Mesendoderm (in vitro differentiated cells): Measurements from ENCODE around the gene SPTAN1.

Experiments
- DNase-seq: peaks from one replicate; pipeline ENCODE4 v3.0.0; 2013
- H2AK5ac ChIP-seq: 2 replicates; pipeline ENCODE4 v1.6.1; 2013; ENCODE audit warnings: low read length, inconsistent platforms
- H2BK120ac ChIP-seq: 2 replicates; pipeline ENCODE4 v1.6.1; 2013; ENCODE audit warnings: low read depth, mild to moderate bottlenecking, low read length, moderate library complexity, mixed read lengths
- H2BK15ac ChIP-seq: replicated peaks from 2 replicates; pipeline ENCODE4 v1.6.1; 2013; ENCODE audit warnings: low read depth, mild to moderate bottlenecking, moderate library complexity
- H2BK5ac ChIP-seq: 2 replicates; pipeline ENCODE4 v1.6.1; 2013; ENCODE audit warnings: low read length, inconsistent platforms
- H3K18ac ChIP-seq: 2 replicates; pipeline ENCODE4 v1.6.1; 2013; ENCODE audit warnings: mild to moderate bottlenecking, low read length, mixed read lengths
- H3K23ac ChIP-seq: one replicate; pipeline ENCODE4 v1.6.1; 2013; ENCODE audit warnings: low read length
- H3K27ac ChIP-seq: 2 replicates; pipeline ENCODE4 v1.5.1; 2013; ENCODE audit warnings: low read depth, mild to moderate bottlenecking, inconsistent platforms, low read length, moderate library complexity
- H3K27me3 ChIP-seq: 2 replicates; pipeline ENCODE4 v1.6.1; 2013; ENCODE audit warnings: low read length, control low read depth, mild to moderate bottlenecking, inconsistent platforms; ENCODE audit not compliant: insufficient read depth, poor library complexity
- H3K36me3 ChIP-seq: 2 replicates; pipeline ENCODE4 v1.6.1; 2013; ENCODE audit warnings: low read length, inconsistent platforms; ENCODE audit not compliant: control insufficient read depth, insufficient read depth
- H3K4ac ChIP-seq: one replicate; pipeline ENCODE4 v1.6.1; 2013; ENCODE audit warnings: low read depth, mild to moderate bottlenecking, low read length, moderate library complexity
- H3K4me1 ChIP-seq: 2 replicates; pipeline ENCODE4 v1.6.1; 2013; ENCODE audit warnings: low read depth, low read length, inconsistent platforms; ENCODE audit not compliant: control insufficient read depth
- H3K4me2 ChIP-seq: 2 replicates; pipeline ENCODE4 v1.6.1; 2013; ENCODE audit warnings: low read length
- H3K4me3 ChIP-seq: 2 replicates; pipeline ENCODE4 v1.5.1; 2013; ENCODE audit warnings: mild to moderate bottlenecking, low read length
- H3K56ac ChIP-seq: one replicate; pipeline ENCODE4 v1.6.1; 2013; ENCODE audit warnings: low read length
- H3K79me1 ChIP-seq: 2 replicates; pipeline ENCODE4 v1.6.1; 2013; ENCODE audit warnings: low read length, inconsistent platforms
- H3K79me2 ChIP-seq: 2 replicates; pipeline ENCODE4 v1.6.1; 2013; ENCODE audit warnings: mild to moderate bottlenecking, low read length; ENCODE audit not compliant: control insufficient read depth, insufficient read depth
- H3K9ac ChIP-seq: 2 replicates; pipeline ENCODE4 v1.6.1; 2013; ENCODE audit warnings: low read length, inconsistent platforms
- H4K5ac ChIP-seq: one replicate; pipeline ENCODE4 v1.6.1; 2013; ENCODE audit warnings: low read length
- H4K8ac ChIP-seq: one replicate; pipeline ENCODE4 v1.6.1; 2013; ENCODE audit warnings: low read depth, mild to moderate bottlenecking, control low read depth, low read length, moderate library complexity
- WGBS: extraction: QIAGEN DNeasy Blood & Tissue Kit; methylation state at CpG from one replicate; pipeline ENCODE4 v1.1.7; 2013; ENCODE audit warnings: low lambda C conversion rate, missing lambda C conversion rate; ENCODE audit not compliant: insufficient coverage; ENCODE audit errors: extremely low coverage; 5-methylcytosine and 5-hydroxymethylcytosine counted together

SPTAN1 gene

DNA sequence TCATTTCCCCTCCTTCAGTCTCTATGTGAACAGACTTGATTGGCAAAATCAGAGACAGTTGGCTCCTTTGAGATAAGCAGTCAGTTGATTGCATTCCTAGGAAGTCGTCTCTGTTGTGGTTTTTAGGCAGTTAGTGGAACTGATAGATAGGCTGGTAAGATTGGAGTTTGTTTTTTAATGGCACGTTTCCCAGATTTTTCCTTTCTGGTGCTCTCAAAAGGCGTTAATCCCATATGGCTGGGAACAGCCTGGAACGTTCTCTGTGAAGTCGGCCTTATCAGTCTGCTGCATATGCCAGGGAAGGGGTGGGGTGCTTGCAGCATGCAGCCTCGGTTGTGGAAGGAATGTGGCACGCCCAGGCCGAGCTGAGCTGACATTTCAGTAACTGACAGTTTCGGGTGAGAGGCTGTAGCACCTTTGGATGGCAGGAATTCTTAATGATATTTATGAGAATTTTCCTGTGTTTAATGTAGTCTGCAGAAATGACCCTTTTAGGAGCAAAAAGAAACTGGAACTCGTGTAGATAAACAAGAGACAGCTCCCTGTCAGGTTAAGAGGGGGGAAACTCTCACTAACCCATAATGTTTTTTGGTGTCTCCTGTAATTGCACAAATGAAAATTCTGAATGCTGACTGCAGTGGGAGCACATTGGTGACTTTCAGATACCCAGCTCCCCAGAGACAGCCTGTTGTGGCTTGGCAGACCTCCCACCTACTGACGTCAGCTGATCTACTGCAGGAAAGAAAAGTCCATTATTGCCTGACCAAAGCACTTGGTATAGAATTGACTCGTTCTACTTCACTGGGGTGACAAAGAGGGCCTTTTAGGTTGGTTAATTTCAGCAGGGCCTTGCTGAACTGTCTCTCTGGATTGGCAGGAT, 6.3 kb downstream of the SPTAN1 start:
- Histone ChIP-seq H3K27me3 (no peaks in the 10 kb centered on the region), H3K27ac (no peak overlapping the region), H4K5ac (no peak overlapping the region), H3K79me1 (peaks cover 10% of the 10 kb centered on the region), H3K56ac (peak overlapping the region; percentile 57), H3K23ac (no peak overlapping the region), H2BK15ac (no peak overlapping the region), H3K36me3 (no peaks in the 10 kb centered on the region), H2BK120ac (no peak overlapping the region), H4K8ac (no peak overlapping the region), H3K79me2 (peaks cover 65% of the 10 kb centered on the region), H2AK5ac (no peak overlapping the region), H2BK5ac (no peak overlapping the region), H3K4me1 (peaks cover 16% of the 10 kb centered on the region), H3K4ac (no peak overlapping the region), H3K4me3 (no peak overlapping the region), H3K4me2 (no peak overlapping the region), H3K18ac (peak overlapping the region; percentile 11), H3K9ac (peak overlapping the region; percentile 11)
- no CpG with 5 or more reads among the region's 12 CpGs for WGBS
- peak; percentile 97 for DNase-seq

DNA sequence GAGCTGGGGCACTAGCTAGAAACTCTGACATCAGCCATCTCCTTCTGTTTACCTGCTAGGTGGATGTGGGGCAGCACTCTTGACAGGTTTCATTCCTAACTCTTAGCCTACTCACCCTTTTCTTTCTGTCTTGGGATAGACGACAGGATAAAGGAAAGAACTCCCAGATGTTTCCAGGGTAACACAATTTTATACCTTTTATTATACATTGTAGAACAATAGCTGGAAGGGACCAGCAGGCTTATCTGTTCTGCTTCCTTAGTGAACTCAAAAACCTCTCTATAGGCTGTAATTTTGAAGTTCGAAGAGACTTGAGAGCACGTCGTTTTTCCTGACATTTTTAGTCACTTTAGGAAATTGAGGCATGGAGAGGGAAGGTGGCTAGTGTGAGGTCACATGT, 13.2 kb downstream of the SPTAN1 start:
- Histone ChIP-seq H3K23ac (no peak overlapping the region), H3K18ac (no peak overlapping the region), H2BK15ac (no peak overlapping the region), H3K56ac (no peak overlapping the region), H3K4me2 (no peak overlapping the region), H4K5ac (no peak overlapping the region), H3K4me1 (no peaks in the 10 kb centered on the region), H3K4me3 (no peak overlapping the region), H3K27ac (no peak overlapping the region), H3K36me3 (peaks cover 5% of the 10 kb centered on the region), H2BK120ac (no peak overlapping the region), H3K79me2 (peaks cover 34% of the 10 kb centered on the region), H2BK5ac (no peak overlapping the region), H3K9ac (no peak overlapping the region), H3K27me3 (no peaks in the 10 kb centered on the region), H3K4ac (no peak overlapping the region), H4K8ac (no peak overlapping the region), H2AK5ac (no peak overlapping the region), H3K79me1 (peaks cover 13% of the 10 kb centered on the region)
- no peak for DNase-seq
- WGBS, result no CpG with 5 or more reads among the region's 4 CpGs

DNA sequence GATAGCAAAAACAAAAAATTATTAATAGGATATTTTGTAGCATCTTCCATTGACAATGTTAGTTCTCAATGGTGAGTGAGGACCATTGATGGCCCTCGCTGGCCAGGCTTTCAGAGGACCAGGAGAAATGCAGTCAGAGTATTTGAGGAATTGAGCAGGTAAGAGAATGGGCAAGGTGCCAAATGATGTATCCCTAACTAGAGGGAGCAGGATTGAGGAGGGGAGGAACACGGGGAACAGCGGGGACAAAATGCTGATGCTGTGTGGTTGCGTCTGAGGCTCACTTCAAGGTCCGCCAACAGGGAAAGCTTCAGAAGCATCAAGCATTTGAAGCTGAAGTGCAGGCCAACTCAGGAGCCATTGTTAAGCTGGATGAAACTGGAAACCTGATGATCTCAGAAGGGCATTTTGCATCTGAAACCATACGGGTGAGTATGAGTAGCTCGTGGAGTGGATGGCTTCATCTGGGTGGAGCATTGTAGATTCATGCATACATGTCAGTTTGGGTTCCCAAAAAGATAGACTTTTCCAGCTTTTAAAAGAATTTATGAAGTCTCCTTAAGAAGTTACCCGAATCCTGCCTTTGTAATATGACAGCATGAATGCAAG, 16.2 kb downstream of the SPTAN1 start:
- no peak overlapping the region for H3K18ac ChIP-seq
- peaks cover 17% of the 10 kb centered on the region for H3K79me2 ChIP-seq
- H3K4me1 ChIP-seq, result no peaks in the 10 kb centered on the region
- H3K4ac ChIP-seq, result no peak overlapping the region
- H3K27ac ChIP-seq, result no peak overlapping the region
- H4K5ac ChIP-seq, result no peak overlapping the region
- no peak overlapping the region for H4K8ac ChIP-seq
- no peak overlapping the region for H3K4me3 ChIP-seq
- no peak overlapping the region for H2BK5ac ChIP-seq
- H3K36me3 ChIP-seq, result peaks cover 10% of the 10 kb centered on the region
- no peak overlapping the region for H3K23ac ChIP-seq
- H3K56ac ChIP-seq, result no peak overlapping the region
- H3K9ac ChIP-seq, result no peak overlapping the region
- H3K27me3 ChIP-seq, result no peaks in the 10 kb centered on the region
- DNase-seq, result no peak
- no peak overlapping the region for H3K4me2 ChIP-seq
- H3K79me1 ChIP-seq, result peaks cover 12% of the 10 kb centered on the region
- no CpG with 5 or more reads among the region's 8 CpGs for WGBS
- no peak overlapping the region for H2BK120ac ChIP-seq
- H2BK15ac ChIP-seq, result no peak overlapping the region
- H2AK5ac ChIP-seq, result no peak overlapping the region

DNA sequence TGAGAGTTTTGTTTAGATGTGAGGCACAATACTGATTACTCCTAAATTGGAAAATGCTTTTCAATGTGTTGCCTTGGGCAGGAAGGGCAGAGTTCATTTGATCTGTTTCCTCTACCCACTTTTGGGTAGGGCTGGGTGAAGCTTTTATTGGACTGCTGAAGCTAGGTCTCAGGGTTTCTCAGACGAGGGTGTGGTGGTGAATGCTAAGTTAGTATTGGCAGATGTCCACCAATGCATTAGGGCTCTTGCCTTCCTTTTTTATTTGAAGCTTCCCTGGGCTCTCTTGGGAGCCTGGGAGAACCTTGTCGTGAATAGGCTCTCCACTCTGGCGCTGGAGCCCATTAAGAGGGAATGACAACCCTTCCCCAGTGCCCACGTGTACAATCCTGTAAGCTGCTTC, 23.1 kb downstream of the SPTAN1 start:
- no peak overlapping the region for H2AK5ac ChIP-seq

DNA sequence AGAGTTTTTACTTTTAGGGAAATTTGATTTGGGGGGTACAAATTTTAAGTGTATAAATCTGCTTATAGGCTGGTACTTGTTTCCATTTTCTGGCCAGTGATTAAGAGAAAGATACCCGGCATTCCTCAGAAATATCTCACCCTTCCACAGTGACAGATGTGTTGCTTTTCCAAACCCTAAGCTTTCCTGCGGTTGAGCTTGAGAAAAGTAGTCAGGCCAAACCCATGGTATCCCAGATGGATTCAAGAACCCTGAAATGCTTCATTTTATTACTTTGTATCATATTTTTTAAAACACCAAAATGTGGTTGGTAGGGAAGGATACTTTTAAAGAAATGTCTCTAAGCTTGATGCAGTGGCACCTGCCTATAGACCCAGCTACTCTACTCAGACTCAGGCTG, 23.5 kb downstream of the SPTAN1 start:
- no peak overlapping the region for H2BK5ac ChIP-seq
- no peak overlapping the region for H3K18ac ChIP-seq
- H4K5ac ChIP-seq, result no peak overlapping the region
- no peak overlapping the region for H2BK120ac ChIP-seq
- DNase-seq, result no peak
- H3K79me2 ChIP-seq, result peaks cover 2% of the 10 kb centered on the region
- no peak overlapping the region for H3K27ac ChIP-seq
- no peak overlapping the region for H3K9ac ChIP-seq
- no peak overlapping the region for H3K56ac ChIP-seq
- no peaks in the 10 kb centered on the region for H3K4me1 ChIP-seq
- no peak overlapping the region for H4K8ac ChIP-seq
- no peak overlapping the region for H3K4me3 ChIP-seq
- H3K27me3 ChIP-seq, result no peaks in the 10 kb centered on the region
- H3K4me2 ChIP-seq, result no peak overlapping the region
- peaks cover 4% of the 10 kb centered on the region for H3K79me1 ChIP-seq
- H3K4ac ChIP-seq, result no peak overlapping the region
- no CpG with 5 or more reads among the region's 2 CpGs for WGBS
- no peak overlapping the region for H2AK5ac ChIP-seq
- no peak overlapping the region for H2BK15ac ChIP-seq
- H3K23ac ChIP-seq, result no peak overlapping the region
- peaks cover 35% of the 10 kb centered on the region for H3K36me3 ChIP-seq

More for the DNA sequence above, 23.1 kb downstream of the SPTAN1 start:
- Histone ChIP-seq H3K4ac (no peak overlapping the region), H3K9ac (no peak overlapping the region), H3K27ac (no peak overlapping the region), H3K23ac (no peak overlapping the region), H3K4me1 (no peaks in the 10 kb centered on the region), H2BK15ac (no peak overlapping the region), H3K36me3 (peaks cover 35% of the 10 kb centered on the region), H3K79me2 (peaks cover 2% of the 10 kb centered on the region), H3K4me3 (no peak overlapping the region), H2BK120ac (no peak overlapping the region), H4K5ac (no peak overlapping the region), H3K18ac (no peak overlapping the region), H4K8ac (no peak overlapping the region), H3K27me3 (no peaks in the 10 kb centered on the region), H3K56ac (no peak overlapping the region), H2BK5ac (no peak overlapping the region), H3K79me1 (peaks cover 4% of the 10 kb centered on the region), H3K4me2 (no peak overlapping the region)
- no CpG with 5 or more reads among the region's 4 CpGs for WGBS
- DNase-seq, result no peak
